Measurements from ENCODE around the gene JMJD8.

The JMJD8 gene

GRCh38 chr16:658679-659571, 25.2 kb downstream of the JMJD8 start:
- no peak for DNase-seq

DNA sequence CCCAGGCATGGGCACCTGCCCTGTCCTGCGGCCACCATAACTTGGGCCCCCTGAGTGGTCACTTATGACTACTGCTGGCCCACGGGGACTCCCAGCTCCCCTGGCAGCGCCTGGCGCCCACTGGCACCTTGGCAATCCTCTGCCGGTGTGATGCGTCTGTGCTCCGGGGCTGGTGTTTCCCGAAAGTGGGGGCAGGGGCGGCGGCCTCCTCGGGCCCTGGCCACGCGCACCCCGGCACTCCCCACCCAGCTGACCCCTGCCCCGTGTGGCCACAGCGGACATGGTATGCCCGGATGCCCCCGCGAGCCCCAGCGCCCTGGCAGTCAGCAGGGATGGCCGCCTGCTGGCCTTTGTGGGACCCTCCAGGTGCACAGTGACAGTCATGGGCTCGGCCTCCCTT, 26.6 kb downstream of the JMJD8 start:
- DNase-seq, result no peak

DNA sequence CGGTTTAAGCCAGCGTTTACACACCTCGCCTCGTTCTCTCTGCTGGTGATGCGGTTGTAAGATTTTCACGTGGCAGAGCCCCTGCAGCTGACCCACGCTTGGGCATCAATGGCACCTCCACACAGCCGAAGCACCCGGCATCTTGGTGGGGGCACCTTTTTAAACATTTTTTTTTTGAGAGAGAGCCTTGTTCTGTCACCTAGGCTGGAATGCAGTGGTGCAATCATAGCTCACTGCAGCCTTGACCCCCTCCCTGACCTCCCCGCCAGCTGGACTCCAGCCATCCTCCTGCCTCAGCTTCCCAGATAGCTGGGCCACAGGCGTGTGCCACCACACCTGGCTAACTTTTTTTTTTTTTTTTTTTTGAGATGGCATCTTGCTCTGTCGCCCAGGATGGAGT, 30.1 kb downstream of the JMJD8 start:
- no peak for DNase-seq

DNA sequence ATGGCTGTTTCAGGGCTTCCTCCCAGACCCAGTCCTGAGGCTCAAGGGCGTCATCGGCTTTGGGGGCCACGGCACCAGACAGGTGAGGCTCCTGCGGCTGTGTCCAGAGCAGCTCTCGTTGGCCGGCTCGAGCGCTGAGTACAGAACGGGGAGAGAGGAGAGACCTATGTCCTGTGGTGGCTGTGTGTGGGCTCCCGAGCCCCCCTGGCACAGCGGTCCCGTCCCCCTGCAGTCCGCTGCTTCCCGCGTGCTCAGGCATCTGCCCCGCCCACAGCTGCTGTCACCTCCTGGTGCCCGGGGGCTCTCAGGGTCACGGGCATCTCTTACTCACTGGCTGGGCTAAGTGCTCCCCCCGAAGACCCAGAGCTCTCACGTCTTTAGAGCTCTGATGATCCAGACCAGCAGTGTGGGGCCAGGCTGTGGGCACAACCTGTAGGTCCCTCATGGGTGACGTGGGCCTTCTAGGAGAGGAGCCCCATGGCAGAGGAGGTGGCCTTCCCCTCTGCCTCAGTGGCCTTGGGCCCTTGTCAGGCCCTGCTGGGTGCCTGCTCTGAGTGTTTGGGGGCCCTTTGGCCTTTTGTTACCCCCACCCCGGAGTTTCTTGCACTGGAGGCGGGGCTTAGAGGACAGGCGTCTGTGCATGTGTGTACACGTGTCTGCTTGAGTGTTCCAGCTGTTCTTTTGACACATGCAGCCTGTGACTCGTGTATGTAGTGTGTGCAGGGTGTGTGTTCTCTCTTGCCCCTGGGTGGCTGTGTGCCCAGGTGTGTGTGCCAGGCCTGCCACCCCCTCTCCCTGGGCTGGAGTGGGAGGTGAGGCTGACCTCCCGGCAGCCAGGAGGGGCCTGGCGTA, 31.5 kb downstream of the JMJD8 start:
- no peak for DNase-seq

DNA sequence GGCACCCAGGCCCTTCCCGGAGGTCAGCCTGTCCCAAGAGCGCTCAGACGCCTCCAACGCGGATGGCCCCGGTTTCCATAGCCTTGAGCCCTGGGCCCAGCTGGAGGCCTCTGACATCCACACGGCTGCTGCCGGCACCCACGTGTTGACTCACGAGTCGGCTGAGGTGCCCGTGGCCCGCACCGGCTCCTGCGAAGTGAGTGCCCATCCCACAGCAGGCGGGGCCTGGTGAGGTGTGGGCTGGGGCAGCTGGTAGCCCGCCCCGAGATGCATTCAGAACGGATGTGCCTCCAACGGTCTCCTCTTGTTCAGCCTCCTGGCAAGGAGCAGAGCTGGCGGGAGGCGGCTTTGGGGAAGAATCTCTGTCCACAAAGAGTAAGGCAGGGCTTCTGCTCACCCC, 32.3 kb downstream of the JMJD8 start:
- no peak for DNase-seq

DNA sequence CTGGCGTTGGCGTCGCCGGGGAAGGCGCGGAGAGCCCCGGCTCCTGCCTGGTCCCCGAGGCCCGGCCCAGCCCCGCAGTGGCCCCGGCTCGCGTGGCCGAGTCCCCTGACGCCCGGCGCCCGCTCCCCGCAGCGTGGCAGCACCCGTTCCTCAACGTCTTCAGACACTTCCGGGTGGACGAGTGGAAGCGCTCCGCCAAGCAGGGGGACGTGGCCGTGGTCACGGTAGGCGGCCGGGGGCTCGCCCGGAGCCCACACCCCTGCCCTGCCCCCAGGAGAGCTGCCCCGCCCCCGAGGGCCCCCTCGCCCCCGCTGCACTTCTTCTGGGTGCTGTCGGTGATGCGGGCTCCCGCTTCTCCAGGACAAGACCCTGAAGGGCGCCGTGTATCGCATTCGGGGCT, 34.5 kb downstream of the JMJD8 start:
- peak; percentile 70 for DNase-seq

DNA sequence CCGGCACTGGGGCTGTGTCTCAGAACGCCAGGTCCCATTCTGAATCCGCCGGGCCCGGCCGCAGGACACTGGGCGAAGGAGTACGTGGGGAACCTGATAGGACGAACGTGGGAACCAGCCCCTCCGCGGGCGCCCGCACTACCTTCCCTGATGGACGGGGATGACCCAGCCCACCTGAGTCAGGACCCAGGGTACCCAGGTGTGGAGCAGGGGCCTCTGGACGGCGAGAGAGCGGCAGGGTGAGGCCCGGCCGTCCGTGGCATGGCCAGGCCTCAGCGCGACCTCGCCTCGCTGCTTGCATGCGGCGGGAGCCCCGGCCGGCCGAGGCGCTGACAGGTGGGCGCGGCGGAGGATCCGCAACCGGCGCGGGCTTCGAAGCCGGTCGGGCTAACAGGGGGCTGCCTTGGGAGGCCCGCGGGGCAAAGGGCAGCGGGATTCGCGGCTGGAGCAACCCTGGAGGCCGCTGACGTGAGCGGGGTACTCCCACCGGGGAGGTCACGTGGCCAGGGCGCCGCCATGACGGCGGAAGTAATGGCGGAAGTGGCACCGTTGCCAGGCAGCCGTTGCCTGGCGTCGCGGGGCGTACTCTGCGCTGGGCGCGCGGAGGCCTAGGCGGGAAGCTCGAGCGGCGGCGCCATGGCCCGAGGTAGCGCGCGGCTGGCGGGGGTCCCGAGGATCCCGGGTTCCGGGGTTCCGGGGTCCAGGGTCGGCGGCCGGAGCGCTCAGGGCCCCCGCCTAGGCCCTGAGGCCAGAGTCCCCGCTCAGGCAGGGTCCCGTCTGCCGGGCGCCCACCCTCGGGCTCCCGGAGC, 35.1 kb downstream of the JMJD8 start, which contains the start of gene WDR90:
Gene WDR90, plus strand, starts transcription at position 585 of the 809 bp plus-strand sequence. Its CDS starts 52 bp downstream, at position 637.
- peak; percentile 98 for DNase-seq

DNA sequence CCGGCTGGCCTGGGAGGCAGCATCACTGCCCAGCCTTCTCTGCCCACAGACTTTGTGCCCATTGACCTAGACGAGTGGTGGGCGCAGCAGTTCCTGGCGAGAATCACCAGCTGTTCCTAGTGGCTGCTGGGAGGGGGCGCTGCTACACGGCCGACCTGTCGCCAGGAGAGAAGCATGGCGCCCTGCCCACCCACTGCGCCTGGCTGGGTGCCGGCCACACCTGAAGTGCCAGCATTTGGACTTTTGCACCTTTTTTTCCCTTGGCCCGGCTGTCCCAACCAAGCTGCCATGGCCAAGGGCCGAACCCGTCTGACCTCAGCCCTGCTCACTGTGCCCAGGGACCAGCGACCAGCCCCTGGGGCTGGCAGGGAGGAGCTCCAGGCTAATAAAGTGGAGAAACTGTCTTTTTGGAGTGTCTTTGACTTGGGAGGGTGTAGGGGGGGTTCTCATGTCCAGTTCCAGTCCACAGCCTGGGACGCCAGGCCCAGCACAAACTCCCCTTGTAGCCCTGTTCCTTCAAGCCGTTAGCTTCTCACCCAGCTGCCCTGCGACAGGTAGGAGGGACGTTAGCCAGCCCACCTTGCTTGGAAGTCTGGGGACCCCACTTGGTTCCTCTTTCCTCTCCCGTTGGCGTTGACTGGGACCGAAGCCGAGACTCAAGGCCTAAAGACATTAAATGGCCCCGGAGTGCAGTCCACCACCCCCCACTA, 35.9 kb downstream of the JMJD8 start:
- DNase-seq, result peak; percentile 79

- DNase-seq, result no peak
These were observed 36.8 kb downstream of the JMJD8 start for GRCh38 chr16:647173-647902.

- no peak for DNase-seq
These were observed 37.4 kb downstream of the JMJD8 start for GRCh38 chr16:646679-647172.

DNA sequence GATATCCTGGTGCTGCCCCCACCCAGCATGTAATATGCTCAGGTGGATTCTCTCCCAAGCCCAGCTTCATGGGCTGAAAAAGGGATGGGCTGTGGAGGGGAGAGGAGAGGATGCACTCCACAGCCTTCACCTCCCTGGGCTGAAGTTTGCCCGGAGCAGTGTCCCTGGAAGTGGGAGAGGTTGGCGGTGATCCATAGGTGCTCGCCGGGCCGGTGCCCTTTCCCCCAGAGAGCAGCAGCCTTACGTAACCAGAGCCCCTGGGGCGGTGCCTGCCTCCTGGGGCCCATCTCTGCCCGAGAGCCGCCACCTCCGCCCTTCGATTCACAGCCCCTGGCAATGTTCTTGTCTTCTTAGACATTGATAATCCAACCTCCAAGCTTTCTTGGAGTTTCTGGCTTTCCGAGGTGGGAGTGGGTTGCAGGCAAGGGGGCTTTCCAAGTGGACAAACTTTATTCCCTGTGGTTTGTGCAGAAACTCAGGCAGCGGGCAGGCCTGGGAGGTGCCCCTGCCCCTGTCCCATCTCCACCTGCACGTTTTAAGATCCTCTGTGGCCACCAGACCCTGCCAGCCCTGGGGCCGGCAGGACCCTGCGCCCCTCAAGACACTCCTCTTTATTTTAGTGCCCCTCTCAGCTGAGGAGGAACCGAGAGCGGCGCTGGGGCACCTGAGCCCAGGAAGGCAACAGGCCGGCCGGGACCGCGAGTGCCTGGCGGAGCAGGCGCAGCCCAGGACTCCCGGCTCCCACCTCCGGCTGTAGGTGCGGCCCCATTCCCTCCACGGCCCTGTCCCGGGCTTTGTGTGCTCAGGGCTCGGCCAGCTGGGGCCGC, 38.1 kb downstream of the JMJD8 start:
- no peak for DNase-seq

GRCh38 chr16:644556-644955, 39.6 kb downstream of the JMJD8 start:
- no peak for DNase-seq

GRCh38 chr16:643050-643368, 41.1 kb downstream of the JMJD8 start:
- DNase-seq, result no peak

DNA sequence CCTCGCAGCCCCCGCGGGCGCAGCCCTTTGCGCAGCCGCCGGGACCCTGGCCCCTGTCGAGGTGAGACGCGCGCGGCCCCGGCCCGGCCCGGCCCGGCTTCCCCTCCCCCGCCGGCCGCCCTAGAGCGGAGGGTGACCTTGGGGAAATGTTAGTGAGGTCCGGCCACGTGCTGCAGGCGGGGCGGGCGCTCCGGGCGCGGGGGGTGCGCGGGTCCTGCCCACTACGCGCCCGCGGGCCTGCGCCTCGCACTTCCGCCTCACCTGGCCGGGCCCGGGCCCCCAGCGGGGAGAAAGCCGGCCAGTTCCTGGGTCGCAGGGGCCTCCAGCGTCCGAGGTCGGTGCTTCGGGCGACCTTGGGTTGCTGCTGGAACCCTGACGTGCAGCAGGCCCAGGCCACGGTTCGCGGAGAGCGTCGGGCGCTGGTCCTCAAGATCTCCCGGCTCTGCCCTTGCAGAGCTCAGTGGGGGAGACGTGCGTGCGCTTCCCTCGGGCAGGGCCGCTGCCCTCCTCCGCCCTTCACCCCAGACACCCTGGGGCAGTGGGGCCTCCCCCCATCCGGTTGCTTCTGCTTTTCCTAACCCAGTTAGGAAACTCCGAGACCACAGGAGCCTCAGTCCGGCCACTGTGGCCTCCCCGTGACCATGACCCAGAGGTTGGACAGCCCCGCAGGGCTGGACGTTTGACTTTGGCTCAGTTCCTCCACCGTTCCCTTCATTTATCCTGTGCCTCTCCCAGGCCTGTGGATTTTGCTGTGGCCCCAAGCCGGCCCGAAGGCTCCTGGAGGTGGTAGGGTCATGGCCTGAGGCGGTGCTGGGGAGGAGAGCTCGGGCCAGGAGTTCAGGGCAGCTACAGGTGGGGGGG, 41.7 kb downstream of the JMJD8 start:
- DNase-seq, result peak; percentile 75

DNA sequence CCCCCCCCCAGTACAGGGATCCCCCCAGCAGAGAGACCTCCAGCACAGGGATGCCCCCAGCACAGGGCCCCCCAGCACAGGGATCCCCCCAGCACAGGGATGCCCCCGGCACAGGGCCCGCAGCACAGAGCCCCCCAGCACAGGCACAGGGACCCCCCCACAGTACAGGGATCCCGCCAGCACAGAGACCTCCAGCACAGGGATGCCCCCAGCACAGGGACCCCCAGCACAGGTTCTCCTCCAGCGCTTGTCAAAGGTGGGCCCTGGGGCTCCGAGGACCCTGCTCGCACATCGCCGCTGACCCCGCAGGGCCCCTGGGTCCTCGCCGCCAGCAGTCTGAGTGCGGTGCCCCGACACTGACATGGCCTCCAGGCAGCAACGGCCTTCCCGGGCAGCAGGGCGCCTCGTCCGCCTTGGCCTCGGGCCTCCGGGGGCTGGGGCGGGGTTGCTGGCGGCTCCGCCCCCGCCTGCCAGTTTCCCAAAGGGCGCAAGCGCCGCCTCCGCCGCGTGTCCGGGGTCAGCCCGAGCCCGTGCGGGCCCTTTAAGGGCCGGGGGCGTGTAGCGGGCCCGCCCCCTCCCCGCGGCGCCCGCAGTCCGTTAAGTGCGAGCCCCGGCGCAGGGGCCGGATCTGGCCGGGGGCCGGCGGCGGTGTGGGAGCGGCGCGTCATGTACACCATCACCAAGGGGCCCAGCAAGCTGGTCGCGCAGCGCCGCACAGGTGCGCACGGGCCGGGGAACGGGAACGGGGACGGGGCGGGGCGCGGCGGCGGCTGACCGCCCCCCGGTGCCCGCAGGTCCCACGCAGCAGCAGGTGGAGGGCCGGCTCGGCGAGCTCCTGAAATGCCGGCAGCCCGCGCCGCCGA, 42.6 kb downstream of the JMJD8 start, which contains the start of gene MCRIP2:
Gene MCRIP2, plus strand, starts transcription at position 503 of the 863 bp plus-strand sequence. Its CDS starts 164 bp downstream, at position 667.
- DNase-seq, result peak; percentile 88

DNA sequence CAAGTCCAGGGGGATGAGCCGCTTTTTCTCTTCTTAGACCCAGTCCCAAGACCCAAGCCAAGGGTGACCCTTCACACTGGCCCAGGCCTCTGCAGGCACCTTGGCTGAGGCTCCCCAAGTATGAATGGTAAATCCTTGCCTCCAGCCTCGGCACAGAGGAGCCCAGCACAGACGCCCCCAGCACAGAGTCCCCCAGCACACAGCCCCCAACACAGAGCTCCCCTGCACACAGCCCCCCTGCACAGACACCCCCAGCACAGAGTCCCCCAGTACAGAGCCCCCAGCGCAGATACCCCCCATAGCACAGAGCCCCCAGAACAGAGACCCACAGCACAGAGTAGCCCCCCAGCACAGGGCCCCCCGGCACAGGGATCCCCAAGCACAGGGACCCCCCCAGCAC, 43.5 kb downstream of the JMJD8 start:
- DNase-seq, result no peak

DNA sequence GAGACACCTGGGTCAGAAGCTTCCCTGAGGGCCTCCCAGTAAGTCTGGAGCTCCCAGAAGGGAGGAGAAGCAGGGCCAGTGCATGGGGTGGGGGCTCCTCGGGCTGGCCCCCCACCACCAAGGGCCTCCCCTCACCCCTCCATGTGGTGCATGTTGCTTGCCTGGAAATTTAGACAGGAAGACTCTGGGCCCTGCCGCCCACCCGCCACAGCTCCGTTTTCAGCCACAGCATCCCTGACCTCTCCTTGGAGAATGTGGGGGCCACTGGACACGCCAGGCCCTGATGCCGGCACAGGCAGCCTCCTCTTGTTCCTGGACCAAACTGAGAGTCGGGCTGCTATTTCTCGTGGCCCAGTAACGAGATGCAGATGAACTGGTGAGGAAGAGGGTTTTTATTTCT, 45.3 kb downstream of the JMJD8 start:
- no peak for DNase-seq

GRCh38 chr16:638034-638543, 46.0 kb downstream of the JMJD8 start:
- DNase-seq, result no peak

Data from activated effector memory CD4-positive, alpha-beta T cell treated with anti-CD3 and anti-CD28 coated beads, Interleukin-2, amount 50 U/mL, for 16 hours (primary cell).